Tibial nerve (tissue), 4 donors: ENCODE measurements around the gene C22orf39.

Experiments used
- CTCF ChIP-seq, 5 experiments: fragments of 200-600 bp in 3 of 5; fragments of 450-650 bp in 2 of 5; sonication (generic) in 3 of 5; IDR thresholded peaks; one replicate each; pipeline ENCODE4 v1.5.1; 2016 to 2019; ENCODE audit warnings: antibody characterized with exemption in 5 of 5, mild to moderate bottlenecking in 3 of 5, moderate library complexity in 2 of 5
- EP300 ChIP-seq, 2 donors: sonication (generic); formaldehyde crosslinking; IDR thresholded peaks; one replicate each; pipeline ENCODE4 v1.6.1; 2017; ENCODE audit warnings: antibody characterized with exemption in 2 of 2, mild to moderate bottlenecking in 1 of 2

- TF ChIP-seq EP300 (IDR thresholded peaks at IDR 0.05), result no peak
- no peak for TF ChIP-seq CTCF (IDR thresholded peaks at IDR 0.05)
Measured at GRCh38 chr22:19463491-19464469, 16.3 kb upstream of the C22orf39 start.
